Hepatocyte (in vitro differentiated cells): ENCODE data around the gene ITPK1. TPM values are rescaled to one million over a fixed set of nuclear protein-coding genes. Genes with fewer than 3 reads are reported as not detected.
"Not testable (repeated sequence)": the region's sequence is repeated elsewhere in the genome, so short reads cannot be mapped to it uniquely, and the experiment has no call there.

Experiments used
- DNase-seq: peaks from one replicate; pipeline ENCODE4 v3.0.0-alpha.2; 2016; ENCODE audit warnings: low spot score
- H2AFZ ChIP-seq: fragments of 200-600 bp; sonication (generic); 2 replicates; pipeline ENCODE4 v1.6.0; 2016; ENCODE audit warnings: antibody characterized with exemption, mild to moderate bottlenecking
- H3K27ac ChIP-seq: fragments of 200-600 bp; sonication (generic); 2 replicates; pipeline ENCODE4 v1.5.1; 2016; ENCODE audit warnings: mild to moderate bottlenecking
- H3K27me3 ChIP-seq: fragments of 200-600 bp; sonication (generic); 2 replicates; pipeline ENCODE4 v1.6.1; 2016
- H3K36me3 ChIP-seq: fragments of 200-600 bp; sonication (generic); replicated peaks from 2 replicates; pipeline ENCODE4 v1.5.1; 2016; ENCODE audit warnings: low read depth; ENCODE audit not compliant: insufficient read depth
- H3K4me1 ChIP-seq: fragments of 200-600 bp; sonication (generic); 2 replicates; pipeline ENCODE4 v1.5.1; 2016; ENCODE audit warnings: mild to moderate bottlenecking, moderate library complexity; ENCODE audit not compliant: insufficient read depth
- H3K4me2 ChIP-seq: fragments of 200-600 bp; sonication (generic); 2 replicates; pipeline ENCODE4 v1.6.0; 2016
- H3K4me3 ChIP-seq: fragments of 200-600 bp; sonication (generic); 2 replicates; pipeline ENCODE4 v1.5.1; 2016; ENCODE audit warnings: mild to moderate bottlenecking
- H3K79me2 ChIP-seq: fragments of 200-600 bp; sonication (generic); 2 replicates; pipeline ENCODE4 v1.6.0; 2017; ENCODE audit warnings: mild to moderate bottlenecking
- H3K9me2 ChIP-seq: fragments of 200-600 bp; sonication (generic); replicated peaks from 2 replicates; pipeline ENCODE4 v1.6.0; 2017; ENCODE audit warnings: mild to moderate bottlenecking; ENCODE audit not compliant: insufficient read depth
- H3K9me3 ChIP-seq: fragments of 200-600 bp; sonication (generic); 2 replicates; pipeline ENCODE4 v1.5.1; 2016; ENCODE audit warnings: low read depth, mild to moderate bottlenecking
- H4K20me1 ChIP-seq: fragments of 200-600 bp; sonication (generic); 2 replicates; pipeline ENCODE4 v1.6.0; 2016; ENCODE audit warnings: mild to moderate bottlenecking; ENCODE audit not compliant: insufficient read depth, poor library complexity, severe bottlenecking
- CTCF ChIP-seq: fragments of 200-600 bp; sonication (generic); IDR thresholded peaks from 2 replicates; pipeline ENCODE4 v1.5.1; 2016; ENCODE audit warnings: antibody characterized with exemption, mild to moderate bottlenecking; ENCODE audit not compliant: poor library complexity
- EZH2 ChIP-seq: fragments of 200-600 bp; sonication (generic); IDR thresholded peaks from 2 replicates; pipeline ENCODE4 v1.6.1; 2016; ENCODE audit warnings: antibody characterized with exemption, mild to moderate bottlenecking, borderline replicate concordance
- EZH2phosphoT487 ChIP-seq: fragments of 200-600 bp; sonication (generic); IDR thresholded peaks from one replicate; pipeline ENCODE4 v1.6.1; 2018; ENCODE audit warnings: antibody characterized with exemption, mild to moderate bottlenecking, low read depth, moderate library complexity; ENCODE audit not compliant: unreplicated experiment, severe bottlenecking
- WGBS: methylation state at CpG from one replicate; pipeline ENCODE4 v1.1.6; 2016; ENCODE audit warnings: low lambda C conversion rate; ENCODE audit errors: missing lambda C conversion rate; 5-methylcytosine and 5-hydroxymethylcytosine counted together
- polyA plus RNA-seq: library from polyadenylated mRNA; unstranded; fragments of >200 nt; fragmentation: Nextera tagmentation; extraction: Ambion mirVana; gene quantifications from 2 replicates; pipeline ENCODE4 v1.2.1, GENCODE V29; 2016
- total RNA-seq: library from RNA; depleted of rRNA; stranded (reverse); fragments of >200 nt; gene quantifications from 2 replicates; pipeline ENCODE4 v1.2.3, GENCODE V29; 2014

Gene ITPK1
- total and polyA plus RNA-seq, 2 experiments from 2014 or later = 49.8 to 66.7 TPM

- H3K4me1 ChIP-seq = peaks cover 9% of the 10 kb centered on the region
- no peak overlapping the region for H3K4me2 ChIP-seq
- DNase-seq = no peak
- H3K79me2 ChIP-seq = no peaks in the 10 kb centered on the region
- no peaks in the 10 kb centered on the region for H3K27me3 ChIP-seq
- no peak overlapping the region for H2AFZ ChIP-seq
- no peaks in the 10 kb centered on the region for H3K9me2 ChIP-seq
- no peak overlapping the region for H3K4me3 ChIP-seq
- peak overlapping the region; percentile 28 for H3K27ac ChIP-seq
- no peaks in the 10 kb centered on the region for H3K36me3 ChIP-seq
- H3K9me3 ChIP-seq = no peaks in the 10 kb centered on the region
- 54% methylated on average over 9 of the region's 9 CpGs for WGBS
- TF ChIP-seq EZH2phosphoT487 (no peak), EZH2 (no peak), CTCF (no peak)
- no peaks in the 10 kb centered on the region for H4K20me1 ChIP-seq
These were observed 30.4 kb upstream of the ITPK1 start for GRCh38 chr14:93146119-93146518.

GRCh38 chr14:93142854-93143652 is 27.3 kb upstream of the ITPK1 start:
- TF ChIP-seq EZH2 = no peak
- TF ChIP-seq EZH2phosphoT487 = no peak
- no peak for TF ChIP-seq CTCF
- no peaks in the 10 kb centered on the region for H3K9me3 ChIP-seq
- H3K4me3 ChIP-seq = no peak overlapping the region
- H4K20me1 ChIP-seq = no peaks in the 10 kb centered on the region
- no peaks in the 10 kb centered on the region for H3K4me1 ChIP-seq
- WGBS = 78% methylated on average over 13 of the region's 13 CpGs
- H3K27me3 ChIP-seq = no peaks in the 10 kb centered on the region
- H3K27ac ChIP-seq = no peak overlapping the region
- no peaks in the 10 kb centered on the region for H3K9me2 ChIP-seq
- H3K36me3 ChIP-seq = no peaks in the 10 kb centered on the region
- DNase-seq = no peak
- H3K4me2 ChIP-seq = no peak overlapping the region
- H3K79me2 ChIP-seq = no peaks in the 10 kb centered on the region
- no peak overlapping the region for H2AFZ ChIP-seq

GRCh38 chr14:93137864-93138263 is 22.1 kb upstream of the ITPK1 start:
- Histone ChIP-seq H3K4me3 (no peak overlapping the region), H3K4me2 (no peak overlapping the region), H3K9me3 (no peaks in the 10 kb centered on the region), H3K4me1 (no peaks in the 10 kb centered on the region), H3K27ac (no peak overlapping the region), H3K79me2 (no peaks in the 10 kb centered on the region), H3K9me2 (no peaks in the 10 kb centered on the region), H3K36me3 (no peaks in the 10 kb centered on the region), H3K27me3 (no peaks in the 10 kb centered on the region), H2AFZ (no peak overlapping the region), H4K20me1 (no peaks in the 10 kb centered on the region)
- TF ChIP-seq CTCF = no peak
- TF ChIP-seq EZH2phosphoT487 = no peak
- no peak for TF ChIP-seq EZH2
- WGBS = 55% methylated on average over 13 of the region's 17 CpGs
- peak; percentile 61 for DNase-seq

GRCh38 chr14:93136508-93136907 is 20.8 kb upstream of the ITPK1 start:
- 81% methylated on average over 13 of the region's 13 CpGs for WGBS
- not testable (repeated sequence) for H3K36me3 ChIP-seq, H3K4me2 ChIP-seq, H3K27ac ChIP-seq, H2AFZ ChIP-seq, DNase-seq, H3K4me3 ChIP-seq, H3K79me2 ChIP-seq, H3K9me2 ChIP-seq, H4K20me1 ChIP-seq, H3K9me3 ChIP-seq, H3K4me1 ChIP-seq, H3K27me3 ChIP-seq
